ENCODE results near the gene DPF1.

DPF1 gene

DNA sequence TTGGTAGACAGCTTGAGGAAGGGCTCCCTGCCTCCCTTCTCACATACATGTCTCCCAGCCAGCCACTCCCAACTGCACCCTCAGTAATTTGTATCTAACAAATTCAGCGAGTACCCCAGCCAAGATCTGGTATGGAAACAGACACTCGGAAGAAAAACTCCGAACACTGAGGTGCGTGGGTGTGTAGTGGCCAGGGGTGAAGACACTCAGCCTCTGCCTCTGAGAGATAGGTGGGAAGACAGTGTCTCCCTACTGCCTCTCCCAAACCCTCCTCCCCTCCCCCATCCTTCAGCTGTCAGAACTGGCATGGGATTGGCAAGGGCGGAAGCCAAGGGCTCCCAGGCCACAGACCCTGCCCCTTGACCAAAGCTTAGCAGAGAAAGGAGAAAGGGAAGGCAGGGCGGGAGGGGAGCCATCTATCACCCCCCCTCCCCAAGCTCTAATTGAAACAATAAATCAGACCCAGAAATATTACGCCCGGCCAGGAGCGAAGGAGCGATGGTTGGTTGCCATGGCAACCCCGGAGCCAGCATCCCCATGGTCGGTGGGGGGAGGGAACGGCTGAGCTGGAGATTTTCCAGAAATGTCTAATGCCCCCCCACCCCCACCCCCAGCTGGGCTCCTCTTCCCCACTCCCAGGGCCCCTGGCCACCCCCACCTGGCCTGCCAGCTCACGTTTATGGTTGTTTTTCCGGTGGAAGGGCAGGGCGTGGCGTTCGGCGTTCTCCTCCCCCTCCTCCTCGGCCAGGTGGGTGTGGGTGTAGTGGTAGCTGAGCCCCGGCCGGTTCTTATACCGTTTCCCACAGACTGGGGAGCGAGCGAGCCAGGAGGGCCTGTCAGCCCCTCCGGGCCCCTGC is 7.0 kb downstream of the DPF1 start:
- DNase-seq, result no peak

DNA sequence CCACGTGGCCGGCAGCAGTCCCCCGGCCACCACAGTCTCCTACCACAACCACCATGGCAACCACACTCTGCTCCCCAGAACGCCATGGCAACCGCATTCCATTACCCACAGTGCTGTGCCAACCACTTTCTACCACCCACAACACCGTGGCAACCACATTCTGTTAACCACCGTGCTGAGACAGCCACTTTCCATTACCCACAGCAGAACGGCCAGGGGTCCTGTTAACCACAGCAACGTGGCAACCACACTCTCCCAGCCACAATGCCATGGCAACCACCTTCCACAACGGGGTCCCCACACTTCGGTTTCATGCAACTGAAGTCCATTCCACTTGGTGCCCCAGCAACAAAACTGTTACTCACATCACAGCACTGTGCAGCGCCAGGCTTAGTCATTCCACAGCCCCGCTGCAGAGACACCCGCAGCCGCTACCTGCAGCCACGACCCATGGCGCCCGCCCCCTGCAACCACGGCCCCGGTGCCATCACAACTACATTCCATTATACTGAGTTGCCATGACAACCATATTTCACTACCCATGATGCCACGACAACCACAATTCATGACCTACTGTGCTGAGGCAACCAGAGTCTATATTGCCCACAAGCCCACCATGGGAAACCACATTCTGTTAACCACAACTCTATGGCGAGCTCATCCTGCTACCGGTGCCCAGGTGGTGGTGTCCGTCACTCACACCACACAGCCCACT is 10.0 kb downstream of the DPF1 start:
- DNase-seq, result peak; percentile 86

DNA sequence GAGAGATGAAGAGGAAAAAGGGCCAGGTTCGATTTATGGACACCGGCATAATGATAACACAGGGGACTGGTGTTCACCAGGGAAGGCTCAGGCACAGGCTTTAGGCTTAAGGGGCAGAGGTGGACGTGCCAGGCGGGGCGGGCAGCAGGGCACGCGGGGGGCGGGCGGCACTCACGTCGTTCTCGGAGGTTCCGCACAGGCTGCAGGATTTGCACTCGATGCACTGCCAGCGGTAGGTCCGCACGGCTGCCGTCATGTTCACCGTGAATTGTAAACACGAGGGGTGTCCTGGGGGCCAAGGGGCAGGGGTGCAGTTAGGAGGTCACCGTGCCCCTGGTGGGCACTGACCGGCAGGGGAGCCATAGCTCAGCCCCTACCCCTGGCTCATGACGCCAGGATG is 10.6 kb downstream of the DPF1 start:
- DNase-seq, result no peak

DNA sequence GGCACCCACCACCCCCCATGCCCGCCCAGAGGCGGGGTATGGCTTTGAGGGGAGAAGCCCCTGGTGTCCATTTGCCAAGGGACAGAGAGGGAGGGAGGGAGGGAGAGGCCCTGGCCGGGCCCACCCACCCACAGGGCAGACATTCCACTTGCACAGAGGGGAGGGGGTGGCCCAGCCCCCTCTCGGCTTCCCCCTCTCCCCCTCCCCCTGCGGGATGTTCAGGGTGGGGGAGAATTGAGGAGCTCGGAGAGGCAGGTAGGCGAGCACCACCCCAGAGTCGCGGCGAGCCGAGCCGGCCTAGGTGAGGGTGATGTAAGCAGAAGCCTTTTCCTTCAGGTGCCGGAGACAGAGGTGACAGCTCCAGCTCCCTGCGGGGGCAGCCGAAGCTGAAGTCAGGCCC is 12.3 kb downstream of the DPF1 start:
- no peak for DNase-seq

DNA sequence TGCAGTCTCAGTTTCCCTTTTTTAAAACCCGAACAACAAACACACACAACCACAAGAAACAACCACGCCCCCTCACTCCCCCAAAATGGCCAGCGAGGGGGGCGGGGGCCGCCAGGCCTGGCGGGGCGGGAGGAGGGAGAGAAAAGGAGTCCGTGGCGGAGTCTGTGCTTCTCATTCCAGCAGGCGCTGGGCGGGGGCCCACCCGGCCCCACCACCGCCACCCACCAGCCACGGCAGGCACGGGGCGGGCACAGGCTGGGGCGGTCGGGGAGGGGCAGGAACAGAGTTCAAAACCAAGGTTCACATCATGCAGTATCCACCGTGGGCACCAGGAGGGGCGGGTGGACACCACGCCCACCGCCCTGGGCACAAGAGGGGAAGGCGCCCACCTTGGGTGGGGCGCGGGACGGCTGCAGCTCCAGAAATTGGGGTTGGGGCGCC is 12.9 kb downstream of the DPF1 start:
- no peak for DNase-seq

DNA sequence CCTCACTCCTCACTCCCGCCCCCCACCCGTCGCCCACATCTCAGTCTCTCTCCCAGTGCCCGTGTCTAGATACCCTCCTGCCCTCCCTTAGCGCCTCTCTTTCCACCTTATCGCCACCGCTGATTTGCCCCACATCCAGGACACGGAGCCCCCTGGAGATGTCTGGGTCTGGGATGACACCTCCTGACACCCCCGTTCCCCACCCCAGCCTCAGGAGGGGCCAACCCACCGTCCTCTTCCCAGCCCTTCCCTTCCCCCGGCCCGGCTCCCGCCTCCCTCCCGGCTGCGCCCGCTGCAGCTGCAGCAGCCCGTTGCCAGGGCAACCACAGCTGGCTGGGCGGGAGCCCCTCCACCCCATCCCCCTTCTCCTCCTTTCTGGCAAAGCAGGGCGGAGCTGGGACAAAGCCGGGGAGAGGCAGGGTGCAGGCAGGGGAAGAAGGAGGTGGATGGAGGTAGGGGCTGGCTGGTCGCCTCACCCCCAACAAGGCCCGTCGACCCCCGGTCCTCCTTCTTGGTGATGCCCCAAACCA is 13.5 kb downstream of the DPF1 start:
- no peak for DNase-seq

DNA sequence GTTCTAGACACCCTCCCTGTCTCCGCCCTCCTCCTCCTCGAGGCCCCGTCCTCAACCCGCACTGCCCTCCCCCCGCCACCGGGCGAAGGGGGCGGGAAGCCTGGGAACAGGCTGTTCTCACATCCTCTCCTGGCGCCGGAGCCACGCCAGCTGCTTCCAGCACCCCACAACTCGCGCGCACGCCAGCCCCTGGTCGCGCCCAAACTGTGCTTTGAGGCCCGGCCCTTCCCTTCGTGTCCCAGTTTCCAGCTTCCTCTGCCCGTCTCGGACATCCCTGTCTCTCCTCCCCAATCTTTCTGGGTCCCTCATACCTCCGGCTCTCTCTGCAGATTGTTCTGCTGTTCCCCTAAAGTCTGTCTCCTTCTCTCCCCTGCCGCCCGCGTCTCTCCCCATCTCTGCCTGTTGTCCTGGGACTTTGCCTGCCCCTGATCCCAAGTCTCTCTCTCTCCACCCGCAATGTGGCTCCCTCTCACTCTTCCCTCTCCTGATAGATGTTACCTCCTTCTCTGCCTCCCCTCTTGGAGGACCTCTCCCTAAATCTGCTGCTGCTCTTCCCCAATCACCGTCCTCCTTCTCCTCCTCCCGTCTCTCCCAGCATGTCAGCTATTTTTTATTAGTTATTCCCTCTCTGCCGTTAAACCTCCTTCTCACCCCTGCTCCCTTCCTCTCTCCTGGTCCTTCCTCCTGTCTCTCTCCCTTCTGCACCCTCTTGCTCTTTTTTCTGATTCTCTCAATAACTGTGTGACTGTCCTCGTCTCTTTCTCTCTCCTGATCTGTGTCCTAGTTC is 14.2 kb downstream of the DPF1 start:
- no peak for DNase-seq

DNA sequence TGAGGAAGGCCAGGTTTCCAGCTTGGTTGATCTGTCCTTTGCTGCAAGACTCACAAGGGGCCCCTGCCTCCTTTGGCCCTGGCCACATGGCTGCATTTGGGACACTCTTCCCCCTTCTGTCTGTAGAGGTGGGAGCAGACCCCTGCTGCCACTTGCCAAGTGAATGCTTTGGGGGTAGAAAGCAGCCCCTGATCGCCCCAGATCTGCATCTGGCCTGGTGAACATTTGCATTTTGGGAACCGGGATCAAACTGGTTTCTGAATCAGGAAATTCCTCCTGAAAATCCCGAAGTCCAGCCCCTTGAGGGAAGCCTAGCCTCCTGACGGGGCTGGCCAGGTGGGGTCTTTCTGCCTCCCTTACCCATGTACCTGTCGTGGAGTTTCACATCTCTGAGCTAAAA is 14.9 kb downstream of the DPF1 start:
- DNase-seq, result no peak

DNA sequence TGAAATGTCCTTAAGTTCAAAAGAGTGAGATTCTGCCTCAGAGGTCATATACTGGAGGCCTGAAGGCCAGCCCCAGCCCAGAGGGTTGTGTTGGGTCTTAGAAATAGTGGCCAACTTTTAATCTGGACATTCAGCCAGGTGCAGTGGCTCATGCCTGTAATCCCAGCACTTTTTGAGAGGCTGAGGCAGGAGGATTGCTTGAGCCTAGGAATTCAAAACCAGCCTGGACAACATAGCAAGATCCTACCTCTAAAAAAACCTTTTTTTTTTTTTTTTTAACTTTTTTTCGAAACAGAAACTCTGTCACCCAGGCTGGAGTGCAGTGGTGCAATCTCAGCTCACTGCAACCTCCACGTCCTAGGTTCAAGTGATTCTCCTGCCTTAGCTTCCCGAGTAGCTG is 15.5 kb downstream of the DPF1 start:
- DNase-seq, result no peak

DNA sequence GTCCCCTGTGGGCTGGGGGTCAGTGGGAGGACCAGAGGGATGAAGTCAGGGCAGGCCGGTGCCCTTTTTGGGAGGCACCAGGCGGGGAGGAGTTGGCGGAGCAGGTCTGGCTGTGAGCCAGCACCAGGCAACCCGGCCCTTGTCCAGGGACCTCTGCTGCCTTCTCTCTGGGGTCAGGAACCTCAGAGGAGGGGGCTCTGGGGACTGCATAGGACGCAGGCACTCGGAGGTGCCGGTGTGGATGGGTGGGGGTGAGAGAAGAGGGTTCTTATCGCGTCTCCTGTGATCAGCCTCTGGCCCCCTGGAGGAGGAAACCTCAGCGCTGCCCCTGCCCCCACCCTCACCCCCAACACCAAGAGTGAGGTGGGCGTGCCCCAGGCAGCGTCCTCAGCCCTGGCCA is 16.5 kb downstream of the DPF1 start:
- no peak for DNase-seq

DNA sequence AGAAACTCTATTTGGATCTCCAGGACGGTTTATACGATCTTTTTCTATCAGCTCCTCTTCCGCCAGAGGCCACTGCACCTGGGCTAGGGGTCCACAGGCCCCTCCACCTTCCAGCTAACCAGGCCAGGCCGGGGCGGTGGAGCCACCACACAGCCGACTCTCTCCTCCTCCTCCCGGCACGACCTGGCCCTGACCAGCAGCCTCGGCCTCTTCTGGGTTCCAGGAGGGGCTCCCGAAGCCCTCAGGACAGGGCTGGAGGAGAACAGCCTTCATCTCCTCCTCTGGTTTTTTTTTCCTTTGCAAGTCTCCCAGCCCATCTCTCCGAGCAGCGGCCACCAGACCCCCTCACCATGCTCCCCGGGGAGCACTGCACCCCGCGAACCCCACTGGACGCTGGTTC is 17.1 kb downstream of the DPF1 start:
- DNase-seq, result no peak

DNA sequence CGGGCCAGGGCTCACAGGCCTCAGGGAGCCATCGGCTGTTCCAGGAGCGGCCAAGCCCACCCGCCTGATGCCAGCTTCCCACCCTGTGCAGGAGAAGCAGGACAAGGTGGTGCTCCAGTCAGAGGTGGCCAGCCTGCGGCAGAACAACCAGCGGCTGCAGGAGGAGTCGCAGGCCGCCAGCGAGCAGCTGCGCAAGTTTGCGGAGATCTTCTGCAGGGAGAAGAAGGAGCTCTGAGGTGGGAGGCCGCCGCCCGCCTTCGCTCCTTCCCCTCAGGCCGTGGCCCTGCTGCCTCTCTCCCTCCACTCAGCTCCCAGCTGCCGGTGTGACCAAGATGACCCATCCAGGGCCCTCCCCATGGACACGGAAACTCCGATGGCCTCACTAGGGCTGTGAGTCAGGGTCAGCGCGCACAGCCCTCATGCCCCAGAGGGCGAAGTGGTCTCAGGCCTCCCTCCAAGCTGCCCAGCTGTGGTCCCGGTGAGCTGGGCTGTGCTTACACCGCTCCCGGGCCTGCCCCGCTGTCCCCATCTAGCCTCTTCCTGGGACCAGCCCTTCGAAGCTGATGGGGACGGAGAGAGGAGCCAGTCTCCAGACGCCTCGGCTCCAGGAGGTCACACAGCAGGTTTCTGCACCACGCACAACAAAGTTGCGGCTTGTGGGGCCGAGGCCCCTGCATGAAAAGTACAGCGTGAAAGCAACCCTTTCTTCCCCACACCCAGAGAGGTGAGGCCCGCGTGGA is 17.8 kb downstream of the DPF1 start:
- no peak for DNase-seq

DNA sequence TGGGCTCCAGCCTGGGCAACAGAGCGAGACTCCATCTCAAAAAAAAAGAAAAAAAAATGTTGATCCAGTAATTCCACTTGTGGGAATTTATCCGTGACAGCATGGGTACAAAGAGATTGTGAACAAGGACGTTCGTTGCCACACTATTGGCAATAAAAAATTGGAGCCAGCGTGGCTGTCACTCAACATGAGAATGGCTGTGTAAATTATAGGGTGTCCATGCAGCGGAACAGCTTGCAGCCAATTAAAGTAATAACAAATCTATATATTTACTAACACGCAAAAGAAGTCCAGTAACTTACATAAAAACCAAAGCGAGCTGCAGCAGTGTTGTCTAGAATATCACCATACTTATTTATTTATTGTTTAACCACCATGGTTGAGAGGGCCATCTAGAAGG is 19.3 kb downstream of the DPF1 start:
- no peak for DNase-seq

DNA sequence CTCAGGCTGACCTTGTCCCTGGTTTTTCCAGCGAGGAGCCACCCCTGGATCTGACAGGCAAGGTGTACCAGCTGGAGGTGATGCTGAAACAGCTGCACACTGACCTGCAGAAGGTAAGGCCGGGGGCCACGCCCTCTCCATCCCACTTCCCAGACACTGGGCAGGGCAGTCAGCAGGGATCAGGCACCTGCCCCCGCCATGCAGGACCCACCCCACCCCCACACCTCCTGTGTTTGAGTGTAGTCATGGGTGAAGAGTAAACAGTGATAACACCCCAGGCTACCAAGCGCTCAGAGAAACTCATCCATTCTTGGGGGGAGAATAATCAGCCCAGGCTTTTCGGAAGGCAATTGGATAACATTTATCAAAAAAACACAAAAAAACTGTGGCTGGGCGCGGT is 19.9 kb downstream of the DPF1 start:
- no peak for DNase-seq

DNA sequence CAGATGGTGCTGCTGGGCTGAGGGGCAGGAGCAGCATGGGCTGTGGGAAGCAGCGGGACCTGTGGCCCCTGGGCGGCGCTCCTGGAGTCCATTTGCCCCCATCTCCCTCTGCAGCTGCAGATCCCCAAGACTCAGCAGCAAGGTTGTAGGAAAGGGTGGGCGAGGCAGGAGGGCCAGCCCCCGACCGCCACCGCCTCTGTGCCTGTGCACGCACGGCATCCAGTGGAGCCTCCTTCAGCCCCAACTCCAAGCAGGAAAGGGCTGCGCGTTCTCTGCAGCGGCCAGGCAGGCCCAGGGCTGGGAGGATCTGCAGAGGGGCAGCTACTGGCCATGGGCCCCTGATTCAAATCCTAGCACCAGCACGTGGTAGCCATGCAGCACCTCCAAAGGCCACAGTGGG is 20.8 kb downstream of the DPF1 start:
- DNase-seq, result no peak

DNA sequence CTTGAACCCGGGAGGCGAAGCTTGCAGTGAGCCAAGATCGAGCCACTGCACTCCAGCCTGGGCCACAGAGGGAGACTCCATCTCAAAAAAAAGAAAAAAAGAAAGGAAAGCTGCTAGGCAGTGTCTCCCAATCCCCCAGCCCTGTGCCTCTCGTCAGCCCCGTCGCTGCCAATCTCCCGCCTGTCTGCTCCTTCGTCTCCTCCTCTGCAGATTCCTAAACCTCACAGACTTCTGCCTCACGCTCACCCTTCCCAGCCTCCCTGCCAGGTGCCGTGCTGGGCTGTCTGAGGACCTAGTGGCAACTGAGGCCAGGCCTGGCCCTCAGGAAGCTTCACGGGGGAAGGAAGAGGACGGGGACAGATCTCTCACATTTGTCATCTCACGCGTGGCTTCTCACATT is 21.5 kb downstream of the DPF1 start:
- DNase-seq, result no peak

DNA sequence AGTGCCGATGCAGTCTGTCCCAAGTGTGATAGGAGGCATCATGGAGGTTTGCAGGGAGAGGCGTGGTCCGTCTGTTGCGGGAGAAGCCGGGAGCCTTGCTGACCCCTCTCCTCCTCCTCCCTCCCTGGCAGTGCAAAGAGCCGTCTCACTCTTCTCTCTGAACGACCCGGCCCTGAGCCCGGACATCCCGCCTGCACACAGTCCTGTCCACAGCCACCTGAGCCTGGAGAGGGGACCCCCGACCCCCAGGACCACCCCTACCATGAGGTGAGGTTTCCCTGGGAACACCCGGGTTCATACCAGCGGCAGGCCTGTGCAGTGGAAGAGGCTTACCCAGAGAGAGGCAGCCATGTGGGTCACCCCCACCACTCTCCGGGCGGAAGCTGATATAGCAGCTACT is 22.3 kb downstream of the DPF1 start:
- no peak for DNase-seq

DNA sequence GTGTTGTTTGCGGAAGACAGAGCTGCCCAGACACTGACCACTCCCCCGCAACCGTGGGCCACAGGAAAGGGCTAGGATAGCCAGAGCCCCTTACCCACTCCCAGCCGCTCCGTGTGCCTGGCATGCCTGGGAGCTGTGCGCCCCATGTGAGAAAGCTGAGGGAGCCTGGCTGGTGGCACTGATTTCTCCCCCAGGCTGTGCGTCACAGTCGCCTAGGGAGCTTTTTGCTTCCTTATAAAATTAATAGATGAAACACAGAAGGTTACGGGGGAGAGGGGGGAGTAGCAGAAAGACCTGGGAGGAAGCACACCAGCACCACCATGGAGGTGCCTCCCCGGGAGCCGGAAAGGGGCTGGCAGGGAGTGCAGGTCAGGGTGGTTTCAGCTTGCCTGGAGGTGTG is 24.7 kb downstream of the DPF1 start:
- DNase-seq, result no peak

DNA sequence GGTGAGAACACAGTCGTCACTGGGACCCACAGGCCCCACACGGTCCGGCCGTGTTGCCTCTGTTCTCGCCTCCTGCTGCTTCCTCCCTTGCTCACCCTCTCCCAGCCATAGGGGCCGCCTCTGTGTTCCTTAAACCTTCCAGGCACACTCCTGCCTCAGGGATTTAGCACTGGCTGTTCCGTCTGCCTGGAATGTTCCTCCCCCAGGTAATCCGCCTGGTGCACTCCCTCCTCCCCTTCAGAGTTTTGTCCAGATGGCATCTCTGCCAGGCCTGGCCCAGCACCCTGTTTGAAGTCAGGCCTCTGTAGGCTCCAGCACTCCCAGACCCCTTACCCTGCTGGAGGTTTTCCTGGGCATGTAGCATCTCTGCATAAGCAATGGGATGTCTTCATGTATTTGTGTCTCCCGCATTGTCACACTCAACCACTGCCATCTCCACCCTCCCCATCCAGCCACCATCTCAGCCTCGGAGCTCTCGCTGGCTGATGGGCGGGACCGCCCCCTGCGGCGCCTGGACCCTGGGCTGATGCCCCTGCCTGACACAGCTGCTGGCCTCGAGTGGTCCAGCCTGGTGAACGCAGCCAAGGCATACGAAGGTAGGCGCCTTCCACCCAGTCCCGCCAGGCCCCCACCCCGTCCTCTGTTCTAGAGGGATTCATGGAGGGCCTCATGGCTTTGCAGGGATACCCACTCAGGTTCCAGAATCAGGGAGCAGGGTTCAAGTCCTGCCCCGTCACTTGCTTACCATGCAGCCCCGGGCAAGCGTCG is 25.9 kb downstream of the DPF1 start:
- DNase-seq, result no peak

DNA sequence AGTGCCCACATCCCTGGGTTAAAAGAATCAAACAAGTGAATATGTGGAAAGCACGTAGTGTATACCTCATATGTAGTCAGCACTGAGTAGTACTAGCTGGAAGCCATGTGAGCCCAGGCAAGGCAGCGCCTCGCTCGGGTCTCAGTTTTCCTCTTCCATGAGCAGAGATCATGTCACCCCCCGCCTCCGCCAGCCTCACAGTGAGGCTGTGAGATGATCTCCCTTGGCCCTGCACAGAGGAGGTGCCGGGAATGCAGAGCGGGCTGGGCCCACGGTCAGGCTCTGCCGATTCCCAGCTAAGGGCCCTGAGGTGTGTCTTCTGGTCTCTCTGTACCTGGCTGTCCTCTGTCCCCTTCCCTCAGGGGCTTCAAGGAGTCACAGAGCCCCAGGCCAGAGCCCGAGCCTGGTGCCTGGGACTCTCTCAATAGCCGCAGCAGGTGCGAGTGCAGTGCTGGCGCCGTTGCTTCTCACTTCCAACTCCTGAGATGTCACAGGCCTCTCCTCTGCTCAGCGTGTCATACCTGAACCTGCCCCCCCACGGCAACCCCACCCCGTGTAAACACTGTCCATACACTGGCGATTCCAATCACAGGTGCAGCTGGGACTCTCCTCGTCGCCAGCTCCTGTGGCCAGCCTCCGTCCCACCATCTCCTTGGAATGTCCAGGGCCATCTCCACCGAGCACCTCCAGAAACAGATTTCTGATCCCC is 26.9 kb downstream of the DPF1 start:
- DNase-seq, result no peak

DNA sequence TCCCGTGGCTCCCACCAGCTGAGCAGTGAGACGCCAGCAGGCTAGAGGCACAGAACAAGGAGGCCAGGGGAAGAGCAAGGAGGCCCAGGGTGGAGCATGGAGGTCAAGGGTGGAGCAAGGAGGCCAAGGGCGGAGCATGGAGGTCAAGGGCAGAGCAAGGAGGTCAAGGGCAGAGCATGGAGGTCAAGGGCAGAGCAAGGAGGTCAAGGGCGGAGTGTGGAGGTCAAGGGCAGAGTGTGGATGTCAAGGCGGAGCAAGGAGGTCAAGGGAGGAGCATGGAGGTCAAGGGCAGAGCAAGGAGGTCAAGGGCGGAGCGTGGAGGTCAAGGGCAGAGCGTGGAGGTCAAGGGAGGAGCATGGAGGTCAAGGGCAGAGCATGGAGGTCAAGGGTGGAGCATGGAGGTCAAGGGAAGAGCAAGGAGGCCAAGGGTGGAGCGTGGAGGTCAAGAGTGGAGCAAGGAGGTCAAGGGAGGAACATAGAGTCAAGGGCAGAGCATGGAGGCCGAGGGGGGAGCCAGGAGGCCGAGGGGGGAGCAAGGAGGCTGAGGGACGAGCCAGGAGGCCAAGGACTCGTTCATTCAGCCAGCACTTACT is 27.7 kb downstream of the DPF1 start:
- no peak for DNase-seq
